HCEC 1CT (cell line): ENCODE measurements around the gene NPHP3.

Source experiments
- DNase-seq: peaks from one replicate; pipeline ENCODE4 v3.0.0-alpha.2; 2017

The NPHP3 gene

GRCh38 chr3:132695422-132695821 lies 26.8 kb downstream of the NPHP3 start:
- no peak for DNase-seq

GRCh38 chr3:132694991-132695390 lies 27.2 kb downstream of the NPHP3 start:
- DNase-seq: no peak

GRCh38 chr3:132690040-132690439 lies 32.2 kb downstream of the NPHP3 start:
- DNase-seq: no peak

GRCh38 chr3:132682201-132682600 lies 40.0 kb downstream of the NPHP3 start:
- no peak for DNase-seq

GRCh38 chr3:132681421-132681820 lies 40.8 kb downstream of the NPHP3 start:
- no peak for DNase-seq

GRCh38 chr3:132679911-132680310 lies 42.3 kb downstream of the NPHP3 start:
- no peak for DNase-seq

GRCh38 chr3:132675408-132675807 lies 46.8 kb downstream of the NPHP3 start:
- no peak for DNase-seq

- no peak for DNase-seq
Observed at GRCh38 chr3:132669256-132669777, 52.9 kb downstream of the NPHP3 start.

- DNase-seq: no peak
Observed at GRCh38 chr3:132665230-132665745, 56.9 kb downstream of the NPHP3 start.

- no peak for DNase-seq
Observed at GRCh38 chr3:132662212-132662611, 60.0 kb downstream of the NPHP3 start.

GRCh38 chr3:132661101-132661500 lies 61.1 kb downstream of the NPHP3 start:
- DNase-seq: no peak

- DNase-seq: peak; percentile 17
Observed at GRCh38 chr3:132660811-132661070, 61.5 kb downstream of the NPHP3 start.

GRCh38 chr3:132660052-132660810 lies 62.0 kb downstream of the NPHP3 start, which contains the start of gene UBA5:
Gene UBA5, plus strand, starts transcription at chr3:132660329. Its CDS starts 209 bp downstream, at chr3:132660538.
- peak; percentile 78 for DNase-seq

GRCh38 chr3:132659365-132660051 lies 62.7 kb downstream of the NPHP3 start, which contains the start of gene ACAD11:
Gene ACAD11, minus strand, starts transcription at chr3:132659809. Its CDS starts 58 bp downstream, at chr3:132659751.
- peak; percentile 63 for DNase-seq

- no peak for DNase-seq
Observed at GRCh38 chr3:132659000-132659364, 63.2 kb downstream of the NPHP3 start.

GRCh38 chr3:132657869-132658747 lies 64.1 kb downstream of the NPHP3 start:
- DNase-seq: no peak

GRCh38 chr3:132655471-132655870 lies 66.7 kb downstream of the NPHP3 start:
- no peak for DNase-seq

- peak; percentile 39 for DNase-seq
Observed at GRCh38 chr3:132654721-132655120, 67.5 kb downstream of the NPHP3 start.

- peak; percentile 42 for DNase-seq
Observed at GRCh38 chr3:132654190-132654589, 68.0 kb downstream of the NPHP3 start.

GRCh38 chr3:132652640-132653270 lies 69.5 kb downstream of the NPHP3 start:
- peak; percentile 73 for DNase-seq

- no peak for DNase-seq
Observed at GRCh38 chr3:132650153-132650552, 72.1 kb downstream of the NPHP3 start.

GRCh38 chr3:132645058-132645457 lies 77.2 kb downstream of the NPHP3 start:
- no peak for DNase-seq

- DNase-seq: no peak
Observed at GRCh38 chr3:132643366-132643765, 78.8 kb downstream of the NPHP3 start.
